ENCODE results near the gene SYNJ2. TPM values are rescaled to one million over a fixed set of nuclear protein-coding genes. Genes with fewer than 3 reads are reported as not detected.

SYNJ2 gene
- total RNA-seq, 1 donor from 2014 or later, result 31.8 TPM

GRCh38 chr6:157988700-157989063 is 7.0 kb downstream of the SYNJ2 start:
- H3K4me2 ChIP-seq (ENCODE audit: low read length), result peak overlapping the region; percentile 10
- no peaks in the 10 kb centered on the region for H3K27me3 ChIP-seq (ENCODE audit: insufficient read depth, low read length)
- H3K36me3 ChIP-seq (ENCODE audit: insufficient read depth, low read length), result no peaks in the 10 kb centered on the region
- Mint-ChIP-seq H3K4me1 (ENCODE audit: low read depth, unreplicated experiment) (peaks cover 32% of the 10 kb centered on the region), H3K27ac (ENCODE audit: unreplicated experiment) (no peak overlapping the region), H3K36me3 (ENCODE audit: low read depth, unreplicated experiment) (peaks cover 1% of the 10 kb centered on the region), H3K9me3 (ENCODE audit: unreplicated experiment) (no peaks in the 10 kb centered on the region), H3K27me3 (ENCODE audit: low read depth, unreplicated experiment) (no peaks in the 10 kb centered on the region), H3K4me3 (ENCODE audit: unreplicated experiment) (no peak overlapping the region)
- H3K27ac ChIP-seq (ENCODE audit: low read depth, low read length), result no peak overlapping the region
- no peak overlapping the region for H3K4me3 ChIP-seq (ENCODE audit: insufficient read depth, low read depth, low read length)
- H3K4me1 ChIP-seq (ENCODE audit: insufficient read depth, low read length), result peaks cover 52% of the 10 kb centered on the region
- no peak overlapping the region for H2AFZ ChIP-seq (ENCODE audit: low read depth, low read length)
- peak overlapping the region; percentile 8 for H3K9ac ChIP-seq (ENCODE audit: low read length)
- TF ChIP-seq EZH2 (IDR thresholded peaks at IDR 0.05; ENCODE audit: insufficient read depth, low read length), result no peak
- TF ChIP-seq CTCF (IDR thresholded peaks at IDR 0.05; ENCODE audit: insufficient read depth, low read depth, low read length), result no peak
- FAIRE-seq (no peak), DNase-seq (ENCODE audit: low read depth) (no peak)
- peaks cover 100% of the 10 kb centered on the region for H3K79me2 ChIP-seq (ENCODE audit: insufficient read depth, low read length)
- no peaks in the 10 kb centered on the region for H3K9me3 ChIP-seq (ENCODE audit: insufficient read depth, low read depth, low read length)
- peaks cover 83% of the 10 kb centered on the region for H4K20me1 ChIP-seq (ENCODE audit: insufficient read depth, low read length)

- peaks cover 1% of the 10 kb centered on the region for H3K36me3 Mint-ChIP-seq (ENCODE audit: low read depth, unreplicated experiment)
- FAIRE-seq, result no peak
- H3K4me1 Mint-ChIP-seq (ENCODE audit: low read depth, unreplicated experiment), result peaks cover 31% of the 10 kb centered on the region
- Histone ChIP-seq H3K27ac (ENCODE audit: low read depth, low read length) (peak overlapping the region; percentile 15), H3K9me3 (ENCODE audit: insufficient read depth, low read depth, low read length) (no peaks in the 10 kb centered on the region), H3K4me1 (ENCODE audit: insufficient read depth, low read length) (peaks cover 48% of the 10 kb centered on the region), H2AFZ (ENCODE audit: low read depth, low read length) (no peak overlapping the region), H3K79me2 (ENCODE audit: insufficient read depth, low read length) (peaks cover 100% of the 10 kb centered on the region), H3K36me3 (ENCODE audit: insufficient read depth, low read length) (no peaks in the 10 kb centered on the region), H3K4me2 (ENCODE audit: low read length) (peak overlapping the region; percentile 71), H3K9ac (ENCODE audit: low read length) (peak overlapping the region; percentile 25), H3K4me3 (ENCODE audit: insufficient read depth, low read depth, low read length) (no peak overlapping the region), H4K20me1 (ENCODE audit: insufficient read depth, low read length) (peaks cover 83% of the 10 kb centered on the region), H3K27me3 (ENCODE audit: insufficient read depth, low read length) (no peaks in the 10 kb centered on the region)
- TF ChIP-seq EZH2 (IDR thresholded peaks at IDR 0.05; ENCODE audit: insufficient read depth, low read length) (no peak), CTCF (IDR thresholded peaks at IDR 0.05; ENCODE audit: insufficient read depth, low read depth, low read length) (no peak)
- DNase-seq (ENCODE audit: low read depth), result peak; percentile 62
- H3K27ac Mint-ChIP-seq (ENCODE audit: unreplicated experiment), result no peak overlapping the region
- no peaks in the 10 kb centered on the region for H3K27me3 Mint-ChIP-seq (ENCODE audit: low read depth, unreplicated experiment)
- no peak overlapping the region for H3K4me3 Mint-ChIP-seq (ENCODE audit: unreplicated experiment)
- no peaks in the 10 kb centered on the region for H3K9me3 Mint-ChIP-seq (ENCODE audit: unreplicated experiment)
These were observed 8.1 kb downstream of the SYNJ2 start for GRCh38 chr6:157989541-157990289.

All from astrocyte (in vitro differentiated cells and primary cell).